C4-2B (cell line): Measurements from ENCODE around the gene GRID1.

Source experiments
- CTCF ChIP-seq: fragments of 450-650 bp; conservative IDR thresholded peaks from 2 replicates; pipeline ENCODE4 v1.5.1; 2017; ENCODE audit warnings: mild to moderate bottlenecking
- ZFX ChIP-seq: fragments of 450-650 bp; IDR thresholded peaks from 2 replicates; pipeline ENCODE4 v1.6.1; 2017

GRCh38 chr10:86343761-86344160 is 22.8 kb downstream of the GRID1 start:
- no peak for TF ChIP-seq CTCF
- no peak for TF ChIP-seq ZFX
